NCI-H1436 (cell line): ENCODE measurements around the gene CBFA2T2.
"Not testable (repeated sequence)": the region's sequence is repeated elsewhere in the genome, so short reads cannot be mapped to it uniquely, and the experiment has no call there.

Experiments
- DNase-seq: peaks from one replicate; lab custom pipeline; 2025; lab: John Stamatoyannopoulos, UW

CBFA2T2 gene

GRCh38 chr20:33624399-33624798, 134.5 kb downstream of the CBFA2T2 start:
- no peak for DNase-seq

- no peak for DNase-seq
Observed at GRCh38 chr20:33626190-33626589, 136.3 kb downstream of the CBFA2T2 start.

- DNase-seq = no peak
Observed at GRCh38 chr20:33627577-33628216, 137.8 kb downstream of the CBFA2T2 start.

GRCh38 chr20:33629533-33629932, 139.6 kb downstream of the CBFA2T2 start:
- DNase-seq = no peak

GRCh38 chr20:33629979-33630378, 140.1 kb downstream of the CBFA2T2 start:
- DNase-seq = no peak

- DNase-seq = no peak
Observed at GRCh38 chr20:33630507-33630906, 140.6 kb downstream of the CBFA2T2 start.

- DNase-seq = not testable (repeated sequence)
Observed at GRCh38 chr20:33631910-33632309, 142.0 kb downstream of the CBFA2T2 start.

GRCh38 chr20:33635341-33635740, 145.4 kb downstream of the CBFA2T2 start:
- no peak for DNase-seq

- DNase-seq = no peak
Observed at GRCh38 chr20:33636776-33637175, 146.9 kb downstream of the CBFA2T2 start.

- DNase-seq = no peak
Observed at GRCh38 chr20:33640287-33640686, 150.4 kb downstream of the CBFA2T2 start.

GRCh38 chr20:33644313-33645071, 154.6 kb downstream of the CBFA2T2 start:
- no peak for DNase-seq

- DNase-seq = no peak
Observed at GRCh38 chr20:33645072-33645358, 155.1 kb downstream of the CBFA2T2 start.

- DNase-seq = no peak
Observed at GRCh38 chr20:33645396-33645795, 155.5 kb downstream of the CBFA2T2 start.

- no peak for DNase-seq
Observed at GRCh38 chr20:33646191-33646590, 156.3 kb downstream of the CBFA2T2 start.

- not testable (repeated sequence) for DNase-seq
Observed at GRCh38 chr20:33646959-33647602, 157.2 kb downstream of the CBFA2T2 start.

GRCh38 chr20:33647603-33648395, 157.9 kb downstream of the CBFA2T2 start:
- DNase-seq = no peak

- no peak for DNase-seq
Observed at GRCh38 chr20:33648396-33649004, 158.6 kb downstream of the CBFA2T2 start.

GRCh38 chr20:33649201-33649681, 159.3 kb downstream of the CBFA2T2 start:
- no peak for DNase-seq

GRCh38 chr20:33650111-33650752, 160.3 kb downstream of the CBFA2T2 start:
- no peak for DNase-seq

GRCh38 chr20:33650753-33651561, 161.1 kb downstream of the CBFA2T2 start:
- DNase-seq = no peak
